Keratinocyte (primary cell): ENCODE results near the gene BBX. TPM values are rescaled to one million over a fixed set of nuclear protein-coding genes. Genes with fewer than 3 reads are reported as not detected.

ENCODE experiments used
- DNase-seq: peaks from one replicate; pipeline ENCODE4 v3.0.0-alpha.2; 2011; ENCODE audit warnings: low read depth, missing footprints, low spot score
- FAIRE-seq: peaks from 2 replicates; lab custom pipeline; 2011; peaks lifted over from hg19 to GRCh38; lab: Jason Lieb, UNC
- H2AFZ ChIP-seq: 2 replicates; pipeline ENCODE4 v1.6.0; 2012; ENCODE audit warnings: low read length, control low read depth, inconsistent platforms; ENCODE audit not compliant: control insufficient read depth
- H3K27ac ChIP-seq: 2 replicates; pipeline ENCODE4 v1.5.1; 2011; ENCODE audit warnings: low read length; ENCODE audit not compliant: control insufficient read depth, insufficient read depth
- H3K27me3 ChIP-seq: 3 replicates; pipeline ENCODE4 v1.6.0; 2011; ENCODE audit warnings: low read length; ENCODE audit not compliant: control insufficient read depth, insufficient read depth; ENCODE audit errors: extremely low read depth
- H3K36me3 ChIP-seq, 2 experiments: 2 replicates in 1 of 2; 3 replicates in 1 of 2; pipeline ENCODE4 v1.5.1; 2011; ENCODE audit warnings: low read length in 2 of 2, mild to moderate bottlenecking in 1 of 2; ENCODE audit not compliant: control insufficient read depth in 2 of 2, insufficient read depth in 2 of 2; ENCODE audit errors: extremely low read depth in 1 of 2
- H3K4me1 ChIP-seq: 3 replicates; pipeline ENCODE4 v1.5.1; 2011; ENCODE audit warnings: low read length; ENCODE audit not compliant: control insufficient read depth, insufficient read depth; ENCODE audit errors: extremely low read depth
- H3K4me2 ChIP-seq: 3 replicates; pipeline ENCODE4 v1.6.0; 2011; ENCODE audit warnings: low read depth, low read length; ENCODE audit not compliant: control insufficient read depth, insufficient read depth; ENCODE audit errors: extremely low read depth
- H3K4me3 ChIP-seq, 3 experiments: fragments of 200-600 bp in 1 of 3; sonication (generic) in 1 of 3; 2 replicates in 2 of 3; 3 replicates in 1 of 3; pipeline ENCODE4 v1.5.1; 2011 to 2016; ENCODE audit warnings: low read length in 3 of 3, mild to moderate bottlenecking in 3 of 3, control low read depth in 2 of 3, inconsistent platforms in 1 of 3, low read depth in 1 of 3, mixed read lengths in 1 of 3, mixed run types in 1 of 3, moderate library complexity in 1 of 3; ENCODE audit not compliant: control insufficient read depth in 2 of 3, insufficient read depth in 2 of 3; ENCODE audit errors: extremely low read depth in 1 of 3
- H3K79me2 ChIP-seq: 2 replicates; pipeline ENCODE4 v1.6.0; 2012; ENCODE audit warnings: low read length; ENCODE audit not compliant: control insufficient read depth, insufficient read depth
- H3K9ac ChIP-seq: 3 replicates; pipeline ENCODE4 v1.6.0; 2011; ENCODE audit warnings: low read length; ENCODE audit not compliant: control insufficient read depth, insufficient read depth; ENCODE audit errors: extremely low read depth
- H3K9me1 ChIP-seq: 3 replicates; pipeline ENCODE4 v1.6.0; 2011; ENCODE audit warnings: low read length; ENCODE audit not compliant: control insufficient read depth, insufficient read depth; ENCODE audit errors: extremely low read depth
- H3K9me3 ChIP-seq: 2 replicates; pipeline ENCODE4 v1.5.1; 2012; ENCODE audit warnings: low read depth, low read length; ENCODE audit not compliant: control insufficient read depth
- H4K20me1 ChIP-seq: 3 replicates; pipeline ENCODE4 v1.6.0; 2011; ENCODE audit warnings: low read length; ENCODE audit not compliant: control insufficient read depth, insufficient read depth; ENCODE audit errors: extremely low read depth
- EZH2 ChIP-seq: IDR thresholded peaks from one replicate; pipeline ENCODE4 v1.6.1; 2012; ENCODE audit warnings: inconsistent platforms, mild to moderate bottlenecking, low read length, moderate library complexity
- dilution Hi-C: fragments of 300-500 bp; cut with MboI; formaldehyde crosslinking; loops from one replicate; pipeline ENCODE4 v1.7.0; 2020; ENCODE audit warnings: low sequenced_read_pairs; ENCODE audit not compliant: extremely low pct_ligation_motif_present
- polyA plus RNA-seq, 5 experiments: library from polyadenylated mRNA; depleted of rRNA in 3 of 5; stranded (reverse) in 3 of 5; stranded (forward) in 1 of 5; unstranded in 1 of 5; fragments of >200 nt; gene quantifications; 1 replicate in 1 of 5; 2 replicates in 3 of 5; 3 replicates in 1 of 5; pipeline versions ENCODE4 v1.2.1 to v1.2.3, GENCODE V29; 2011 to 2012; ENCODE audit warnings: missing spikeins in 2 of 5, low read depth in 1 of 5, low replicate concordance in 1 of 5
- TF ChIP-seq, protein P1 (sequence below), 3 experiments: IDR thresholded peaks in 1 of 3; conservative IDR thresholded peaks in 1 of 3; optimal IDR thresholded peaks in 1 of 3; 2 replicates in 2 of 3; 3 replicates in 1 of 3; pipeline versions ENCODE3 to v1.5.1; 2011; ENCODE audit warnings: low read length in 3 of 3, mild to moderate bottlenecking in 3 of 3, moderate library complexity in 2 of 3, control low read depth in 1 of 3, inconsistent platforms in 1 of 3; ENCODE audit not compliant: insufficient read depth in 2 of 3; ENCODE audit errors: extremely low read depth in 1 of 3

BBX gene
- polyA plus RNA-seq, 1 donor (not counting 4 experiments of a cell fraction or from before 2014, with no cell fraction given): 43.4 TPM

DNA sequence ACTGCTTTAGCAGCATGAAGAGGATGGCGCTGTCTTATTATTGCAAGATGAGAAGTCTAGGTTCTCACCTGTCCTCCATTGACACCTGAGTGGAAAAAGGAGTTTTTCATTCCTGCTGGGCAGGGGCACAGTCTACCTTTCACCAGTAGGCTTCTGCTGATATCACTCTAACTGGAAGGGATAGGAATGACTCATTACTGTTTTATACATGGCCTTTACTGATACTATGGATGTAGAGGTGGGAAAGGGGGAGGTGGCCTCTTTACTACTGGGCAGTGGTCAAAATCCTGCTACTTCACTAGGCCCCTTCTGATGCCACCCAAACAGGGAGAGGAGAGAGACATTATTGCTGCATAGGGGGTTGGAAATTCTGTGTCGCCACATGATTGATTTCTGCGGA is 97.8 kb downstream of the BBX start:
- FAIRE-seq (peak; percentile 9), DNase-seq (no peak)
- no peak overlapping the region for H3K27ac ChIP-seq
- no peaks in the 10 kb centered on the region for H3K4me1 ChIP-seq
- H3K36me3 ChIP-seq: no peaks in the 10 kb centered on the region
- no peaks in the 10 kb centered on the region for H3K27me3 ChIP-seq
- TF ChIP-seq, protein P1, sequence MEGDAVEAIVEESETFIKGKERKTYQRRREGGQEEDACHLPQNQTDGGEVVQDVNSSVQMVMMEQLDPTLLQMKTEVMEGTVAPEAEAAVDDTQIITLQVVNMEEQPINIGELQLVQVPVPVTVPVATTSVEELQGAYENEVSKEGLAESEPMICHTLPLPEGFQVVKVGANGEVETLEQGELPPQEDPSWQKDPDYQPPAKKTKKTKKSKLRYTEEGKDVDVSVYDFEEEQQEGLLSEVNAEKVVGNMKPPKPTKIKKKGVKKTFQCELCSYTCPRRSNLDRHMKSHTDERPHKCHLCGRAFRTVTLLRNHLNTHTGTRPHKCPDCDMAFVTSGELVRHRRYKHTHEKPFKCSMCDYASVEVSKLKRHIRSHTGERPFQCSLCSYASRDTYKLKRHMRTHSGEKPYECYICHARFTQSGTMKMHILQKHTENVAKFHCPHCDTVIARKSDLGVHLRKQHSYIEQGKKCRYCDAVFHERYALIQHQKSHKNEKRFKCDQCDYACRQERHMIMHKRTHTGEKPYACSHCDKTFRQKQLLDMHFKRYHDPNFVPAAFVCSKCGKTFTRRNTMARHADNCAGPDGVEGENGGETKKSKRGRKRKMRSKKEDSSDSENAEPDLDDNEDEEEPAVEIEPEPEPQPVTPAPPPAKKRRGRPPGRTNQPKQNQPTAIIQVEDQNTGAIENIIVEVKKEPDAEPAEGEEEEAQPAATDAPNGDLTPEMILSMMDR (optimal IDR thresholded peaks at IDR 0.05 in 1 of 3, IDR thresholded peaks at IDR 0.05 in 1 of 3, conservative IDR thresholded peaks at IDR 0.05 in 1 of 3; ENCODE audit: extremely low read depth in 1 of 3, insufficient read depth in 2 of 3, low read length in 3 of 3): peak in 1 of 3 experiments; percentile 2
- TF ChIP-seq EZH2: no peak
- H3K79me2 ChIP-seq: peaks cover 10% of the 10 kb centered on the region
- dilution Hi-C loops: no loop called here
- H3K4me3 ChIP-seq: no peak overlapping the region
- H3K9me1 ChIP-seq: no peaks in the 10 kb centered on the region
- H3K9me3 ChIP-seq: no peaks in the 10 kb centered on the region
- no peaks in the 10 kb centered on the region for H4K20me1 ChIP-seq
- H2AFZ ChIP-seq: no peak overlapping the region
- no peak overlapping the region for H3K9ac ChIP-seq
- H3K4me2 ChIP-seq: no peak overlapping the region

DNA sequence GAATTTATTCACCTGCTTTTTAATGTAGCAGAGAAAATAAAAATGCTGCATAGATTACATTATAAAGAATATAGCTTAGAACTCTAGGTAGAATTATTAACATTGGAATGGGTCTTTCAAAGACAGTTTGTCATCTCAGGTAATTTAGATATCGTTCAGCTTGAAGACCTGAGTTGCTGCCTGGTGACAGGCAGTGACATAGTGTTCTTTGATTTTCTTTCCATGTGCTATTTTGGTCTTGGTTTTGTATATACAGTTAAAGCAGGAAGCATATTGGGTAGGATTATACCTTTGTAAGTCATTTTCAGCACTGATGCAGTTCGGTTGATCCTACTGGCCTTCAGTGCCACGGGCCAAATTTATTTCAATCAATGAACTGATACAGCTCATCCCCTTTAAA is 98.7 kb downstream of the BBX start:
- Histone ChIP-seq H4K20me1 (no peaks in the 10 kb centered on the region), H3K9me3 (no peaks in the 10 kb centered on the region), H3K27me3 (no peaks in the 10 kb centered on the region), H3K79me2 (peaks cover 10% of the 10 kb centered on the region), H3K4me3 (no peak overlapping the region), H3K9me1 (no peaks in the 10 kb centered on the region), H2AFZ (no peak overlapping the region), H3K4me1 (no peaks in the 10 kb centered on the region), H3K27ac (no peak overlapping the region), H3K36me3 (no peaks in the 10 kb centered on the region), H3K4me2 (no peak overlapping the region), H3K9ac (no peak overlapping the region)
- dilution Hi-C loops: no loop called here
- FAIRE-seq (no peak), DNase-seq (no peak)
- TF ChIP-seq EZH2: no peak
- TF ChIP-seq, protein P1 (optimal IDR thresholded peaks at IDR 0.05 in 1 of 3, IDR thresholded peaks at IDR 0.05 in 1 of 3, conservative IDR thresholded peaks at IDR 0.05 in 1 of 3; ENCODE audit: extremely low read depth in 1 of 3, insufficient read depth in 2 of 3, low read length in 3 of 3): no peak
